ENCODE data around the gene SUMO2.
"Not testable (repeated sequence)": the region's sequence is repeated elsewhere in the genome, so short reads cannot be mapped to it uniquely, and the experiment has no call there.

The SUMO2 gene

DNA sequence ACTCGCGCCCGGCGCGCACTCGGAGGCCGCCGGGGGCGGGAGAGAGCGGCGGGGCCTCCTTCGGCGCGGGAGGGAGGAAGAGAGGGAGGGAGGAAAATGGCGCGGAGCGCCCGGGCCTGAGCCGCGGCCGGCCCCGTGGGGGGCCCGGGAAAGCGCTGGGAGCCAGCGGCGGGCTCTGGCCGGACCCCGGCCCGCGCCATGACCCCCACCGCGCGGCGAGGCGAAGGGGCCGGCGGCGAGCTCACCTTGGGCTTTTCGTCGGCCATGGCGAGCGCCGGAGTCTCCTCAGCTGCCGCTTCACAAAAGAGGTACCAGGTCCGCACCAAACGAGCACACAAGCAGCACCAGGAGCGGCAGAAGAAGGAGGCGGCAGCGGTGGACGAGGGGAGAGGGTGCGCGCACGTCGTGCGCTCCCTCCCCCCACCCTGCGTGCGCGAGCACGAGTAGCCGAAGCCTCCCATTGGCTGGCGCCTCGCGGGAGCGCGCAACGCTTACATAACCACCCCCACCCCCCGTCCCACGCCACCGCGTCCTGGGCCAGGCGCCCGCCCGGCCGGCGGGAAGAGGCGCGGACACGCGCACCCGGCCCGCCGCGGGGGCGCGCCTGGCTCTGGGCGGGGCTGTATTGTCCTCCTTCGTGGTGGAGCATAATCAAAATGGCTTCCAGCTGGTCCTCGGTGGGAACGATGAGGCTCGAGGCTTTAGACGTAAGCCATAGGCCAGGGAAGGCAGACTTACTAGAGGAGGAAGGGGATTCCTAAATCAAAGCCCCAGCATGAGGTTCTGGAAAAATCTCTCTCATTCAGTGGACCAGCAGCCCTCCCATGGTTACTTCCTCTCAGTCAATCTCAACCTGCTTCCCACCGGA lies at the start of gene SUMO2:
SUMO2 (minus strand) TSS at position 391 of the 868 bp plus-strand sequence; CDS start at position 266, 125 bp downstream.
- DNase-seq (ENCODE audit: low read depth) = peak; percentile 94

DNA sequence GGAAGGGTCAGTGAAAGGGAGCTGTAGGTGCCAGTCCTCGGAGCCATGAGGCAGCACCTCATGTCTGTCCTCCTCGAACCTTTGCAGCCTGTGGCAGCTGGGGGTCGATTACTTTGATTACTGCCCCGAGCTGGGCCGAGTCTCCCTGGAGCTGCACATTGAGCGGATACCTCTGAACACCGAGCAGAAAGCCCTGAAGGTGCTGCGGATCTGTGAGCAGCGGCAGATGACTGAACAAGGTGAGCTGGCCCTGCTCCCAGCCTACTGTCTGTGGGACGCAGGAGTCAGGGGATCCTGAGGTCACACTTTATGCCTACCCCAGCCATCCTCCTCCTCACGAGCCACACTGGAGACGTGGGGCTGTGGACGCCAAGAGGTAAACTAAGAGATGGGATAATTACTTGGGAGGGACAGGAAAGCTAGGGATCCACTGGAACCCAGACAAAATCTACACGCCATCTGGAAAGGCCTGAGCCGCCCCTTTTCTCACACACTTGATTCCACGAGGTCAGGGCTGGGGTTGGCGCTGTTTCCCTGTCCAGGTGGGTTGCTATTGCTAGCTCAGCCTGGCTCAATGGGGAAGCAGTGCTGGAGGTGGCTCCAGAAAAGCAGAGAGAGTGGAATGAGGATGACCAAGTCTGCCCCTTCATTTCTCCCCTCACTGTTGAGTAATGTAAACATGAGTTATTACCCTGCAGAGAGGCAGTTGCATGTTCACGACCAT lies 49.1 kb upstream of the SUMO2 start:
- DNase-seq (ENCODE audit: low read depth) = no peak

DNA sequence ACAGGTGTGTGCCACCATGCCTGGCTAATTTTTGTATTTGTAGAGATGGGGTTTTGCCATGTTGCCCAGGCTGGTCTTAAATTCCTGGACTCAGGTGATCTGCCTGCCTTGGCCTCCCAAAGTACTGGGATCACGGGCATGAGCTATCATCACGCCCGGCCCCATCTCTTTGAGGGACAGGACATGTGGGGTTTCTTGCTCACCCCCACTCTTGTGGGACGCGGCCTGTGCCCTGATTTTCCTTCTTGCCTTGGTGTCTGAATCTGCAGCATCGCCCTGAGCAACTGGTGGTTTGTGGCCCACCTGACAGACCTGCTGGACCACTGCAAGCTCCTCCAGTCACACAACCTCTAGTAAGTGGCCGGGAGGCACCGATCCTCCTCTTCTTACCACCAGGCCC lies 48.3 kb upstream of the SUMO2 start:
- DNase-seq (ENCODE audit: low read depth) = no peak

DNA sequence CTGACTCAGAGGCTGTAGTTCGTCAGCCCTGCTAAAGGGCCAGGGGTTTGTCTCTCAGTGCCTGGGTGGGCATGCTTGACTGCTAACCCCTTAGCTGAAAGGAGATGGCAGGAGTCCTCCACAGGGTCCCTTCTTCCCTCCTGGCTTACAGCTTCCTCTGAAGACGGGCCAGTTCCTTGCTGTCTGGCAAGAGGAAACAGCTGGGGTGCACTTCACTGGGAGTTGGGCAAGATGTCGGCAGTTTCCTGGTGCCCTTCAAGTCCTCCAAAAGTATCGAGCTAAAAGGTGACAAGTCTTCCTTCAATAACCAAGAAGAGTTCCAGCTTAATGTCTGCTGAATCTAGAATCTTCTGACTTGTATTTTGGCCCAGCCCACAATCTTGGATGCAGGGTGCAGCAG lies 46.1 kb upstream of the SUMO2 start:
- DNase-seq (ENCODE audit: low read depth) = no peak

DNA sequence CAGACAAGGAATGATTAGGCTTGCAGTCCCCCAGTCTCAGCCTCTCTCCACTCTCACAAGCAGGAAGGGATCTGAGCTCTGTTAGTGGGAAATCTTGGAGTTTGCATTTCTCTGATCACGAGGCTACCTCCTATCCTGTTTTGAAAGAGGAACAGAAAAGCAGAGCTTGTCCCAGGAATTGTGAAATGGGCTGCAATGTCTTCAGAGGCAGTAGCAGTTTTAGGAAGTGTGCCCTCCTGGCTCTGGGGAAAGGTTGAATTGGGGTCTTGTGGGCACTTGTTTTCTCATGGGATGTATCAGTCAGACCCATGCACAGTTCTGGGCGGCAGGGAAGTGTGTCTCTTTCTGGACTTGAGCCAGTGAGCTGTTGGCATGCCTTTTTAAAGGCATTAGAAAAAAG lies 45.5 kb upstream of the SUMO2 start:
- DNase-seq (ENCODE audit: low read depth) = no peak

DNA sequence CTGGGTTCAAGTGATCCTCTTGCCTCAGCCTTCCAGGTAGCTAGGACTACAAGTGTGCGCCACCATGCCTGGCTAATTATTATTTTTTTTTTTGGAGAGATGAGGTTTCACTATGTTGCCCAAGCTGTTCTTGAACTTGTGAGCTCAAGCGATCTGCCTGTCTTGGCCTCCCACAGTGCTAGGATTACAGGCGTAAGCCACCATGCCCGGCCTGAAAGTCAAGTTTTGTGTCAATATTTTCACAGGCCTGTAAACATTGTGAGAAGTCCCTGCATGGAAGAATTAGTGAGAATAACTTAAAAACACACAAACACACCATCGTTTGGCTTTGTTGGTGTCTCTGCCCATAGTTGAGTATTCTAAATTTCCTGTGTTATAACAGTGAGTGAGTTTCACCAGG lies 45.0 kb upstream of the SUMO2 start:
- no peak for DNase-seq (ENCODE audit: low read depth)

DNA sequence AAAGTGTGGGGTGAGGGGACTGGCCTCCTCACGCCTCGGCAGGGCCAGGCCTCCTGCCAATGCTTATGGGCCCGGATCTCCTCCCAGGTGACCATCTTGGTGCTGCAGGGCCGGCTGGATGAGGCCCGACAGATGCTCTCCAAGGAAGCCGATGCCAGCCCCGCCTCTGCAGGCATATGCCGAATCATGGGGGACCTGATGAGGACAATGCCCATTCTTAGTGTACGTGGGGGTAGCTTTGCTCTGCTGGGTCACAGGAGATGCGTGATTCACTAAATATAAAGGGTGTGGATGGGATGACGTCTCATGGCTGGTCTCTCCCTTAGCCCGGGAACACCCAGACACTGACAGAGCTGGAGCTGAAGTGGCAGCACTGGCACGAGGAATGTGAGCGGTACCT lies 42.3 kb upstream of the SUMO2 start:
- DNase-seq (ENCODE audit: low read depth) = no peak

DNA sequence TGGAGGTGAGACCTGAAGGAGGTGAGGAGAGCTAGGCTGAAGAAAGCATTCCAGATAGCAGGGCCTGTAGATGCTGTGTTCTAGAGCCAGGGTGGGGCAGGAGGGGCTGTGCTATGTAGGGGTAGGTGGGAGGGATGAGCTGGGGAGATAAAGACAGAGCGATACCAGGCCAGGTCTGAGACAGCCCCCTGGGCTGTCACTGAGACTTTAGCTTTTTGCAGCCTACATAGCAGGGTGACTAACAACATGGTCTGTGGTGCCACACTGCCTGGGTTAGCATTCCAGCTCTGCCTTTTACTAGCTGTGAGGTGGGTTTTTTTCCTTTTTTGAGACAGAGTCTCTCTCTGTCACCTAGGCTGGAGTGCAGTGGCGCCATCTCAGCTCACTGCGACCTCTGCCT lies 37.1 kb upstream of the SUMO2 start:
- DNase-seq (ENCODE audit: low read depth) = no peak

DNA sequence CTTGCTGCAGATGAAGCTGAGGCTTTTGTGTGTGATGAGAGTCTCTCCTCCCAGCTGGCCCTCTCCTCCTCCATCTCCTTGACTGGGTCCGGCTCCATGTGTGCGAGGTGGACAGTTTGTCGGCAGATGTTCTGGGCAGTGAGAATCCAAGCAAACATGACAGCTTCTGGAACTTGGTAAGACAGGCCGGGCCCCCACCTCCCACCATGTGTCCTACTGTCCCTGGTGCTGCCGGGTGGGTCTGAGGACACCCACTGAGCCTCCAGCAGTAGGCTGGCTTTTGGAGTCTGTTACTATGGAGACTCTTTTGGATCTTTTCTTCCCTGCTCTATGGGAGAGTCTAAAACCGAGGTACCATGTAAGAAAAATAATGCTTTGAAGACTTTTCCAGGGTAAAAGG lies 35.4 kb upstream of the SUMO2 start:
- DNase-seq (ENCODE audit: low read depth) = no peak

DNA sequence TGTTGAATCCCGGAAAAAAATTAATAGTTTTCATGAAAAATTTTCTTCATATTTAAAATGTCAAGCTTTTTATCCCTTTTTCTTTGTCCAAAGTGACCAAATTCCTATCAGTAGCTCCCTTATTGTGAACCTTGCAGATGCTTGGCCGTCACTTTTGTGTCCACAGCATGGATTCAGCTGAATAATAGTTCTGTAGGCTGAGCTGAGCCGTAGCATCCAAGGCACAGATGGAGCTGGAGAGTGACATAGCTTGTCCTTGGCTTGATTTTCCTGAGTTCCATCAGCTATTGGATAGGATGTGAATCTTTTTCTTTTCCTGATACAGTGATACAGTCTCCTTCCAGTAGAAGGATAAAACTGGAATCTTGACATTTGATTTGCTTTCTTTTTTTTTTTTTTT lies 26.3 kb upstream of the SUMO2 start:
- no peak for DNase-seq (ENCODE audit: low read depth)

DNA sequence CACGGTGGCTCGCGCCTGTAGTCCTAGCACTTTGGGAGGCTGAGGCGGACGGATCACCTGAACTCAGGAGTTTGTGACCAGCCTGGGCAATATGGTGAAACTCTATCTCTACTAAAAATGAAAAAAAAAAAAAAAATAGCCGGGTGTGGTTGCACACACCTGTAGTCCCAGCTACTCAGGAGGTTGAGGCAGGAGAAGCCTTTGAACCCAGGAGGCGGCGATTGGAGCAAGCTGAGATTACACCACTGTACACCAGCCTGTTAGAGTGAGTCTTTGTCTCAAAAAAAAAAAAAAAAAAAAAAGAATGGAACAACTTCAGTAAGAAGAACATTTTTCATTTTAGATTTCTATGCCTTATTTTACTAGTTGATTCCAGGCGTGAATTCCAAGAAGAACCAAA lies 25.4 kb upstream of the SUMO2 start:
- no peak for DNase-seq (ENCODE audit: low read depth)

DNA sequence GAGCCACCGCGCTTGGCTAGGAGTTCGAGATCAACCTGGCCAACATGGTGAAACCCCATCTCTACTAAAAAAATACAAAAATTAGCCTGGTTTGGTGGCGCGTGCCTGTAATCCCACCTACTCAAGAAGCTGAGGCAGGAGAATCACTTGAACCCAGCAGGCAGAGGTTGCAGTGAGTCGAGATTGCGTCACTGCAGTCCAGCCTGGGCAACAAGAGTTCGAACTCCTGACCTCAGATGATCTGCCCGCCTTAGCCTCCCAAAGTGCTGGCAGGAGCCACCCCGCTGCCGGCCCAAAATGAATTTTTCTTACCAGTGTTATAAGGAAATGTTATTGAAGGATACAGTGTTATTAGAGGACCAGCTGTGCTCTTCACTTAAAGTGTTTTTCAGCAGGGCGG lies 25.0 kb upstream of the SUMO2 start:
- no peak for DNase-seq (ENCODE audit: low read depth)

DNA sequence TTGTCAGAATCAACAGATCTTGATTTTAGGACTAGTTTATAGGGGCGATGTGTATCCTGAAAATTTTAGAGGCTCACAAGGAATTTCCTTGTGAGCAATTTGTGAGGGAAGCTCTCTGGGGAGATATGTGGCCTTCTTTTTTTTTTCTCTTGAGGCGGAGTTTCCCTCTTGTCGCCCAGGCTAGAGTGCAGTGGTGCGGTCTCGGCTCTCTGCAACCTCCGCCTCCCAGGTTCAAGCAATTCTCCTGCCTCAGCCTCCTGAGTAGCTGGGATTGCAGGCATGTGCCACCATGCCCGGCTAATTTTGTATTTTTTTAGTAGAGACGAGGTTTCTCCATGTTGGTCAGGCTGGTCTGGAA lies 24.3 kb upstream of the SUMO2 start:
- DNase-seq (ENCODE audit: low read depth) = not testable (repeated sequence)

DNA sequence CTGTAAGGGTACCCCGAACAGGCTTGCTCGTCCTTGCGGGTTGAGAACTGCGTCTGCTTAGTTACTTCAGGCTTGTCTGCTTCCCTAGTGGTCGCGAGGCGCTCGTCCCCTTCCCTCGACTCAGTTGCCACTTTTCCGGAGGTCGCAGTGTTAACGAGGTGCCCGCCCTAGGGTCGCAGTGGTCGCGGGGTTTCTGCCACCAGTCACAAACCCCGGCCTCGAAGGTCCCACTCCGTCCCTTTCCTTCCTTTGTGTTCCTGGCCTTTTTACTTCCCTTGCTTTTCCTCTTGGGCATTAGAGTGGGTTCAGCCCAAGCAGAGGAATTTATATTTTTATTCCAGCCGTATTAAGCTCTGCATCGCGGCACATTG lies 23.0 kb upstream of the SUMO2 start:
- DNase-seq (ENCODE audit: low read depth) = no peak

DNA sequence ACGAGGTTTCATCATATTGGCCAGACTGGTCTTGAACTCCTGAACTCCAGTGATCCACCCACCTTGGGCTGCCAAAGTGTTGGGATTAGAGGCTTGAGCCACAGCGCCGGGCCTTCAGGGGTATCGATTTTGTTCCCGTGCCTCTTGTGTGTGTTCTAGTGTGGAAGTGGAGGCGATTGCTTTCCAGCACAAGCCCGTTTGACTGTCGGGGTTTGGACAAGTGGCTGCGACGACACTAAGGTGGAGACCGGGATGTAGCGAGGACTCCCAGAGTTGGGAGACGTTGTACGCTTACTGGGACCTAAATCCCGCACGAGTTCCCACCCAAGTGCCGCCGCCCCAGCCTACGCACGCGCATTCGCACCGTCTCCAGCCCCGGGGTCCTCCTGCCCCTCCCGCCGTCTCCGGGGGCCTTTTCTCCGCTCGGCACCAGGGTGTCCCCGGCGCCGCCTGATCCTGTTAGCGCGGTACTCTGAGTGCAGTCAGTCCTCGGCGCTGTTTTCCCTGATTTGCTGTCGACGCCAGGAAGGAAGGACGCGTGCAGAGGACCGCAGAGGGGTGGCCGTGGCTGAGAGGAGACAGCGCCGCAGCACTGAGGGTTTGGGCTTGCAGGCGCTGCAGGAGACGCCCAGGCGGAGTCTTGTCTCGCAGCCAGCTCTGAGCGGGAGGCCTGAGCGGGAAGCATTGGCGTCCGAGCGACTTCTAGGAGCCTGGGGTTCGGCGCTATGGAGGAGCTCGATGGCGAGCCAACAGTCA lies 22.5 kb upstream of the SUMO2 start, which contains the start of gene NUP85:
NUP85 (plus strand) TSS at position 643 of the 756 bp plus-strand sequence; CDS start at position 726, 83 bp downstream.
- DNase-seq (ENCODE audit: low read depth) = peak; percentile 89

DNA sequence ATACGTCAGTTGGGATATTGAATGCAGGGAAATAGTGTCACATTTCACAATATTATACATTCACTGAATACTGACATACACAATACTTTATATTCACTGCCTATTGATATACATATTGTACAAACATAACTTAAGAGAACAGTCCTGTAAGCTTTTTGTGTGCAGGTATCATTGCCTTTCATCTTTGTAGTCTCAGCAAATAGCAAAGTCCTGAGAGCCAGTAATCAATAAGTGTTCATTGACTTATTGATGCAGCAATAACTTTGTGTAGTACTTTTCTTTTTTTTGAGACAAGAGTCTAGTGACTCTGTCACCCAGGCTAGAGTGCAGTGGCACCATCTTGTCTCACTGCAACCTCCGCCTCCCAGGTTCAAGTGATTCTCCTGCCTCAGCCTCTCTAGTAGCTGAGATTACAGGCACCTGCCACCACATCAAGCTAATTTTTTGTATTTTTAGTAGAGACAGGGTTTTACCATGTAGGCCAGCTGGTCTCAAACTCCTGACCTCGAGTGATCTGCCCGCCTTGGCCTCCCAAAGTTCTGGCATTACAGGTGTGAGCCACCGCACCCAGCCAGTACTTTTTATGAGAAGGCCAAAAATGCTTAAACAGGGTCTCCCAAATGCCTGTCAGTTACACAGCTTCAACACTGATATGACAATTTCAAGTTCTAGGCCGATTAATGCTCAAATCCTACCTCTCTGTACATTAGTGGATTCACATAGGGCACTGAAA lies 17.3 kb upstream of the SUMO2 start:
- no peak for DNase-seq (ENCODE audit: low read depth)

DNA sequence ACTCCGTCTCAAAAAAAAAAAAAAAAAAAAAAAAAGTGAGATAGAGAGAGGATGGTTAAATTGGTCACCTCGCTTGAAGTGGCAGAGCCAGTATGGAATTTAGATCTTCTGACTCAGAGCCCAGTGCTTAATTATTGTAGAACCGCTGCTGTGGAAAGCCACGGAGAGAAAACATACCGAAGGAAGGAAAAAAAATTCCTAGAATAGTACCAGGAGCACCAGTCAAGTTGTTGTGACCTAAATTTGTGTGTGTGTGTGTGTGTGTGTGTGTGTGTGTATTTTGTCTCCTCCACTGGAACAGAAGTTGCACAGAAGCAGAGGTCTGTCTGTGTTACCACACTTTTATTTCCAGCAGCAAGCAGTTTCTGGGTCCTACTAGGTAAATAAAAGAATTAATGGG lies 12.1 kb upstream of the SUMO2 start:
- no peak for DNase-seq (ENCODE audit: low read depth)

DNA sequence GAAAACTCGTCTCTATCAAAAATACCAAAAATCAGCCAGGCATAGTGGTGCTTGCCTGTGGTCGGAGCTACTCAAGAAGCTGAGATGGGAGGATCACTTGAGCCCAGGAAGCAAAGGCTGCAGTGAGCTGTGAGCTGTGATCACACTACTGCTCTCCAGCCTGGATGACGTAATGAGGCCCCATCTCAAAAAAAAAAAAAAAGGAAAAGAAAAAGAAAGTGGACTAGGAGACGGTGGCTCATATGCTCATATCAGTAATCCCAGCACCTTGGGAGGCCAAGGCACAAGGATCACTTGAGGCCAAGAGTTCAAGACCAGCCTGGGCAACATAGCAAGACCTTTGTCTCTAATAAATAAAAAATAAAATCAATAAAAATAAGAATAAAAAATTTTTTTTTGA lies 8.8 kb upstream of the SUMO2 start:
- no peak for DNase-seq (ENCODE audit: low read depth)

DNA sequence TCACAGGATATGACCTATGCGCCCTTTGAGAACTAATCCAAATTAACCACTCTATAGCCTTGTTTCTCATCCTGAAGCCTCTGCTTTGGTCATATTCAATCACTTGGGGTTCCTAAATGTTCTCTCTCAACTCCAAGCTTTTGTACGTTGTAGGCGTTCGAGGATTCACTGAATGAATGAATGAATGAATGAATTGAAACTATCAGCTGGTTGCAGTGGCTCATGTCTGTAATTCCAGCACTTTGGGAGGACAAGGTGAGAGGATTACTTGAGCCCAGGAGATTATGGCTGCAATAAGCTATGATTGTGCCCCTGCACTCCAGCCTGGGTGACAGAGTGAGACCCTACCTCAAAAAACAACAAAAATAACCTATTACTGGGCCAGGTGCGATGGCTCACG lies 5.9 kb upstream of the SUMO2 start:
- no peak for DNase-seq (ENCODE audit: low read depth)

DNA sequence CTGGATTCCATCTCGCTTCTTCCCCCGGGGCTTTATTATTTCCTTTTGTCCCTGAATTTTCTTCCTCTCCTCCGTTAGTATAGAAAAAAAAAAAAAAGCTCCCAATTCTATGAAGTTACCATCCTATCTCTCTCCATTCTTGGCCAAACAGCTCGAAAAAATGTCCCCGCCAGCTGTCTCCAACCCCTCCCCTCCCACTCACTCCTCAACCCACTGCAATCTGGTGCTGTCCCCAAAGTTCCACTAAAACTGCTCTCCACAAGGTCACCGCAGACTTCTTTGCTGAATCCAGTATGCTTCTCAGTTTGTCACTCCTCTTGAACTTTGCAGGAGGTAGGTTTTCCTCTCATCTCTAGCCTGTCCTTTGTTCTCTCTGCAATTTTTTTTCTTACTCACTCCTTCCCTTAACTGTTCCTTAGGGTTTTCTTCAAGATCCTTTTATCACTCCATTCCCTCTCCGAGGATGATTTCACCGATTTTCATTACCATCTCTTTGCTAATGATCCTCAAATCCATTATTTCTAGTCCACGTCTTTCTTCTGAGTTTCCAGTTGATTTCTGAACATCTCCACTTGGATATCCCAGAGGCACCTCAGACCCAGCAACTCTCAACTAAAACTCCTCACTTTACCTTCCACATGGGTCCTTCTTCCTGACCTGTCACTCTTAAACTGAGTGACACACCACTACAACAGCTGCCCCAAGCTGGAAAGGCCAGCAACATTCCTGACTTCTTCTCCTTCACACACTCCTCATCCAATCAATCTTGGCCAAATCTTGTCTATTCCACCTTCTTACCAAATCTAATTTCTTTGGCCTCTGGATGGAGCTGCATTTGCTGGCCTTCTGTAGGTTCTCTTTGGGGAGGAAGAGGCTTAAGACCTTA lies 1.5 kb upstream of the SUMO2 start:
- no peak for DNase-seq (ENCODE audit: low read depth)

DNA sequence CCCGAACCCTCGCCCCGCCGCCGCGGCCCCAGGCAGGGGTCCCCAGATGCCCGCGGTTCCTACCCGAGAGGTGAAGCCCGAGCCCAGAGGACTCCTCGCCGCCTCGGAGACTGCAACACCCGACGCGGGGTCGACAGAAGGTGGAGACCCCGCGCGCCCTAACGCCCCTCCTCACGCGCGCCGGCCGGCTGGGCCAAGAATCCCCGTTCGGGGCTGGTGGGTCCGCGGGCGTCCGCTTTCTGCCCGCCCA lies 515 bp downstream of the SUMO2 start:
- DNase-seq (ENCODE audit: low read depth) = no peak

All from stimulated activated CD8-positive, alpha-beta memory T cell treated with anti-CD3 and anti-CD28 coated beads, Interleukin-4, amount 100 ng/mL, for 24 hours (primary cell).